Calu3 (cell line): ENCODE data around the gene CAMSAP3. TPM values are rescaled to one million over a fixed set of nuclear protein-coding genes. Genes with fewer than 3 reads are reported as not detected.
A peak's percentile ranks its signal among the peaks of the same experiment; 100 is the strongest.

ENCODE experiments used
- BruUV-seq: library from RNA; stranded (reverse); fragments of 400-500 nt; replicated peaks from 2 replicates; lab custom pipeline; 2021; lab: Mats Ljungman, UMichigan
- CTCF ChIA-PET: fragments of 300-600 bp; sonication (Branson Sonifier 250); formaldehyde crosslinking; loops from one replicate; lab custom pipeline; 2022; ENCODE audit warnings: antibody characterized with exemption; lab: Charles Lee
- DNase-seq: peaks from one replicate; pipeline ENCODE4 v3.0.0; 2022
- H3K27ac Mint-ChIP-seq: one replicate; pipeline ENCODE4 v1.8.0; 2022; ENCODE audit warnings: mixed read lengths; ENCODE audit not compliant: unreplicated experiment
- H3K27me3 Mint-ChIP-seq: one replicate; pipeline ENCODE4 v1.8.0; 2022; ENCODE audit warnings: mixed read lengths; ENCODE audit not compliant: unreplicated experiment
- H3K36me3 Mint-ChIP-seq: one replicate; pipeline ENCODE4 v1.8.0; 2022; ENCODE audit warnings: mild to moderate bottlenecking, moderate library complexity, mixed read lengths; ENCODE audit not compliant: insufficient read depth, unreplicated experiment
- H3K4me1 Mint-ChIP-seq: one replicate; pipeline ENCODE4 v1.8.0; 2022; ENCODE audit warnings: mild to moderate bottlenecking, low read depth, mixed read lengths; ENCODE audit not compliant: unreplicated experiment
- H3K4me3 Mint-ChIP-seq: one replicate; pipeline ENCODE4 v1.8.0; 2022; ENCODE audit warnings: mild to moderate bottlenecking, low read depth, moderate library complexity, mixed read lengths; ENCODE audit not compliant: unreplicated experiment
- H3K9me3 Mint-ChIP-seq: one replicate; pipeline ENCODE4 v1.8.0; 2022; ENCODE audit warnings: low read depth, mixed read lengths; ENCODE audit not compliant: unreplicated experiment
- intact Hi-C: fragments of 100-400 bp; cut with micrococcal nuclease; formaldehyde crosslinking; loops from one replicate; pipeline ENCODE4 v1.10.0; 2022; ENCODE audit not compliant: unreplicated experiment
- total RNA-seq: library from RNA; stranded (reverse); gene quantifications from 2 replicates; pipeline ENCODE4 v1.2.3, GENCODE V29; 2022
- TF ChIP-seq, protein P1 (sequence below): fragments of 200-600 bp; IDR thresholded peaks from one replicate; pipeline ENCODE4 v1.8.0; 2022; ENCODE audit warnings: antibody characterized with exemption; ENCODE audit not compliant: unreplicated experiment

The CAMSAP3 gene
- total RNA-seq, 1 experiment from 2014 or later: 26.0 TPM

DNA sequence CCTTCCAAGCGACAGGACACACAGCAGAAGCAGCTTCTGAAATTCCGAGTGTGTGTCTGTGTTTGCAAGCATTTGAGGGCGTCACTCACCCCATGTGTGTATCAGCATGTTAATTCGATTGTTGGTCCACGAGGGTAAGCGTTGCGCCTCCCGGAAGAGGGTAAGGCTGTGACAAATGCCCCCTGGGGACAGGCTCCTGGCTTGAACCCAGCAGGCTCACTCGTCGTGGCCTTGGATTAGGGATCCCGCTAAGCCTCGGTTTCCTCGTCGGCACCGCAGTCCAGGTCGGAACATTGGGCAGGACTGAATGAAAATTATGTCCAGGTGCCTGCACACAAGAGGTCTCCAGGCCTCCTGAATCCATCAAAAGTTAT is 40.6 kb downstream of the CAMSAP3 start:
- H3K36me3 Mint-ChIP-seq: peaks cover 39% of the 10 kb centered on the region
- no peaks in the 10 kb centered on the region for H3K27me3 Mint-ChIP-seq
- TF ChIP-seq, protein P1, sequence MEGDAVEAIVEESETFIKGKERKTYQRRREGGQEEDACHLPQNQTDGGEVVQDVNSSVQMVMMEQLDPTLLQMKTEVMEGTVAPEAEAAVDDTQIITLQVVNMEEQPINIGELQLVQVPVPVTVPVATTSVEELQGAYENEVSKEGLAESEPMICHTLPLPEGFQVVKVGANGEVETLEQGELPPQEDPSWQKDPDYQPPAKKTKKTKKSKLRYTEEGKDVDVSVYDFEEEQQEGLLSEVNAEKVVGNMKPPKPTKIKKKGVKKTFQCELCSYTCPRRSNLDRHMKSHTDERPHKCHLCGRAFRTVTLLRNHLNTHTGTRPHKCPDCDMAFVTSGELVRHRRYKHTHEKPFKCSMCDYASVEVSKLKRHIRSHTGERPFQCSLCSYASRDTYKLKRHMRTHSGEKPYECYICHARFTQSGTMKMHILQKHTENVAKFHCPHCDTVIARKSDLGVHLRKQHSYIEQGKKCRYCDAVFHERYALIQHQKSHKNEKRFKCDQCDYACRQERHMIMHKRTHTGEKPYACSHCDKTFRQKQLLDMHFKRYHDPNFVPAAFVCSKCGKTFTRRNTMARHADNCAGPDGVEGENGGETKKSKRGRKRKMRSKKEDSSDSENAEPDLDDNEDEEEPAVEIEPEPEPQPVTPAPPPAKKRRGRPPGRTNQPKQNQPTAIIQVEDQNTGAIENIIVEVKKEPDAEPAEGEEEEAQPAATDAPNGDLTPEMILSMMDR: no peak
- CTCF ChIA-PET: no interaction called here
- no peaks in the 10 kb centered on the region for H3K4me1 Mint-ChIP-seq
- peaks cover 3% of the 10 kb centered on the region for H3K9me3 Mint-ChIP-seq
- DNase-seq: no peak
- H3K4me3 Mint-ChIP-seq: peak overlapping the region; percentile 80
- BruUV-seq: no TSS peak
- no peak overlapping the region for H3K27ac Mint-ChIP-seq
- intact Hi-C loops: no loop called here

DNA sequence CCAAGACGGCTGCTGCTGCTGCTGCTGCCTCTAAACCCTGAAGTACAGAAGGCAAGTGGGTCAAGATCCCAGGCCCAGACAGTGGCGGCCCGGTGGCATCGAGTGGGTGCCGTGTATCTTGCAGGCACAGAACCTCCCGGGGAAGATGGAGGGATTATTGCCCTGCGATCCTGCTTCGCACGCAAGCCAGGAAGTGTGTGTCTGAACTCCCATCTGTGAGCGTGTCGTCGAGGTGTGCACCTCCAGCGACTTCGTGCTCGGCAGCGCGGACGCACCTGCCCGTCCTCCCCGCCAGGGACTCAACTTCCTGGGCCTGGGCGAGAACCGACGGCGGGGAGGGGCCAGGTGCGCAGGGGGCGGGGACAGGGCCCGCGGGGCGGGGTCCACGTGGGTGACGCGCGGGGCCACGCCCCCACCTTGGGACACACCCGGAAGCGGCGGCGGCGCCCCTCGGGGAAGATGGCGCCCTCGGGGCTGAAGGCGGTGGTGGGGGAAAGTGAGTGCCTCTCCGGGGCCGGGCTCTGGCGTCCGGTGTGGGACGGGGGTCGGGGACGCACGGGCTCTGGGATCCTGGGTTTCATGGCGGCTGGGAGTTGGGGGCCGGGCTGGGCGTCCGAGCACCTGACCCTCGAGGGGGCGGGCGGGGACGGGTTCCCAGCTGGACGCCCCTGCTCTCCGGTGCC is 41.2 kb downstream of the CAMSAP3 start, which contains the start of gene STXBP2:
TSS of gene STXBP2 (plus strand) at position 420 of the 683 bp plus-strand sequence. CDS start at position 460, 40 bp downstream.
- intact Hi-C loops: no loop called here
- DNase-seq: peak; percentile 88
- Mint-ChIP-seq H3K9me3 (peaks cover 3% of the 10 kb centered on the region), H3K36me3 (peaks cover 39% of the 10 kb centered on the region), H3K4me3 (peak within 1 kb of the TSS; percentile 80), H3K27ac (peak within 1 kb of the TSS; percentile 72), H3K4me1 (no peaks in the 10 kb centered on the region), H3K27me3 (no peaks in the 10 kb centered on the region)
- CTCF ChIA-PET: no interaction called here
- BruUV-seq: no TSS peak
- TF ChIP-seq, protein P1: no peak

- peaks cover 39% of the 10 kb centered on the region for H3K36me3 Mint-ChIP-seq
- DNase-seq: peak; percentile 53
- H3K27ac Mint-ChIP-seq: peak overlapping the region; percentile 72
- TF ChIP-seq, protein P1: no peak
- intact Hi-C loops: no loop called here
- H3K4me1 Mint-ChIP-seq: no peaks in the 10 kb centered on the region
- CTCF ChIA-PET: interaction anchor here (0.6 kb wide), 1 partner anchor 8 kb away, joined by 6 read pairs; the partner anchor contains the start of genes PET100 and XAB2
- BruUV-seq: TSS peak; percentile 34
- H3K27me3 Mint-ChIP-seq: no peaks in the 10 kb centered on the region
- H3K9me3 Mint-ChIP-seq: peaks cover 3% of the 10 kb centered on the region
- H3K4me3 Mint-ChIP-seq: peak overlapping the region; percentile 80
These were observed 42.0 kb downstream of the CAMSAP3 start for GRCh38 chr19:7637374-7638256.

DNA sequence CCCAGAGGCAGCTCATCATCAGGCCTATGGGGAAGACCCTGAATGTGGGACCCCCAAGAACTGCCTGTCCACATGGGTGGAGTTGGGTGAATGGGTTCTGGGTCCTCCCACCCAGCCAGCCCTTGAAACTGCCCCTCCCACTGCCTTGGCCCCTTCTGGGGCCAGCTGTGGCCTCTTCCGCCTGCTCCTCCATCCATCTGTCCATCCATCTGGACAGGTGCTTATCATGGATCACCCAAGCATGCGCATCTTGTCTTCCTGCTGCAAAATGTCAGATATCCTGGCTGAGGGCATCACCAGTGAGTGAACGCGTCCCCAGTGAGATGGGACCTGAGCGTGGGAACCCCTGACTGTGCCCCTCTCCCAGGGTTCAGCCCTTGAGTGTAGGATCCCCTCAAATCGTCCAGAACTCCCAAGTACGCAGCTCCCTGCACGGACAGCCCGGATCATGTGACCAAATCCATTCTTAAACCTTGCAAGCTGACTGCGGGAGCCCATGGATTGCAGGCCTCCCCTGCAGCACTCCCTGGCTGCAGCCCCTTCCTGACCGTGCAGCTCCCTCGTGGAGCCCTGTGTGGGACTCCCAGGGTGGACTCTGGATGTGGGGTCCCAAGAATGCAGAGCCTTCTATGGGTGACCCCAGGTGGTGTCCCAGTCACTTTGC is 43.3 kb downstream of the CAMSAP3 start:
- H3K4me1 Mint-ChIP-seq: no peaks in the 10 kb centered on the region
- H3K36me3 Mint-ChIP-seq: peaks cover 37% of the 10 kb centered on the region
- H3K4me3 Mint-ChIP-seq: no peak overlapping the region
- TF ChIP-seq, protein P1: no peak
- no peaks in the 10 kb centered on the region for H3K27me3 Mint-ChIP-seq
- peaks cover 3% of the 10 kb centered on the region for H3K9me3 Mint-ChIP-seq
- H3K27ac Mint-ChIP-seq: no peak overlapping the region
- DNase-seq: no peak
- no TSS peak for BruUV-seq
- CTCF ChIA-PET: no interaction called here
- intact Hi-C loops: no loop called here
